Measurements from ENCODE around the gene PLCD3. TPM values are rescaled to one million over a fixed set of nuclear protein-coding genes. Genes with fewer than 3 reads are reported as not detected.

The PLCD3 gene
- total and polyA plus RNA-seq, 2 of the 8 experiments (the other 6 are each of a cell fraction or from before 2014, with no cell fraction given) = 26.5 to 48.1 TPM

DNA sequence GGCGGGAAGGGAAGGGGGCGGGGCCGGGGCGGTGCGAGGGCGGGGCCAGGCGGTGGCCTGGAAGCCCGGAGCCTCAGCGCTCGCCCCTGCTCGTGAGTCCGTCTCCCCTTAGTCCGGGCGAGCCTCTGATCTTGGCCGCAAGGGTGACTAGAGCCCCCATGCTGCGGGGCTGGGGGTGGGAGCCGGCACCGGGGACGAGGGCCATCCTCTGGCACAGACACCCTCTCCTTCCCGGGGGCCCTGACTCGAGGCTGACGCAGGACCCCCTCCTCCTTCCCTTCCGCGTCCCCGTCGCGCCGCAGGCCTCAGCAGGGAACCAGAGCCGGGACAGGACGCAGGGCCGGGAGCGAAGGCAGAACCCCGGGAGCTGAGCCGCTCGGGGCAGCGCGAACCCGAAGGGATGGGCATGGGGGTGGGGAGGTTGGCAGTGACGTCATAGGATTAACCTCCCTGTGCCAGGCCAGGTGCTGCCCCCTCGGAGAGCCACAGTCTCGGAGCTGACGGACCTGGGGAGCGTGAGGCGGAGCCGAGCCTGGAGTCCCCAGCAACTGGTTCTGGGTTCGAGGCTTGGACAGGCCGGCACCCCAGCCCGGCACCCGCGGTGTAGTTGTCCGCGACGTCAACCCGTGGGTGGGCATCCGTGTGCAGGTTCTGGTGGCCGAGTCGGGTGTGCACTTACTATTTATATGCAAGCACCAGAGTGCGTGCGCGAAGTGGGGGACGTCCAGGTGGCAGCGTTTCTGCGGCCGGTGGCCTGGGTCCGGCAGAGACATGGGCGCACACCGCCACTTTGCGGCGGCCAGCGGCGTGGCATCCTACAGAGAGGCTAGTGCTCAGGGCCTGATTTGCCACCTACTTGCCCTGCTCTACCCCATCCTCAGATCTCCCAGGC lies 503 bp upstream of the PLCD3 start:
- no peak overlapping the region for H3K14ac ChIP-seq (ENCODE audit: insufficient read length)
- H4K8ac ChIP-seq (ENCODE audit: extremely low read depth, insufficient read depth, low read length) = no peak overlapping the region; the same call in 1 of the 2 replicates
- H2AFZ ChIP-seq (ENCODE audit: low read length) = no peak overlapping the region; the same call in 1 of the 2 replicates
- H2BK20ac ChIP-seq (ENCODE audit: low read length) = no peak overlapping the region
- H3K9ac ChIP-seq (replicated peaks in 1 of 4; ENCODE audit: extremely low read depth in 1 of 4, low read depth in 3 of 4, low read length in 3 of 4) = peak overlapping the region in 1 of 4 experiments; percentile 41; a peak in 2 of 7 replicates
- no peak overlapping the region for H3K23ac ChIP-seq (ENCODE audit: insufficient read length)
- peak overlapping the region; percentile 50; the same call in 1 of the 2 replicates for H2BK12ac ChIP-seq (ENCODE audit: low read depth, low read length)
- peak overlapping the region; percentile 78; the same call in 1 of the 2 replicates for H2BK5ac ChIP-seq (ENCODE audit: low read depth, low read length)
- peaks cover 6% of the 10 kb centered on the region for H3K23me2 ChIP-seq (ENCODE audit: low read depth, low read length)
- H3K27me3 ChIP-seq (replicated peaks in 1 of 4; ENCODE audit: control insufficient read depth in 3 of 4, extremely low read depth in 1 of 4, insufficient read depth in 3 of 4, low read length in 3 of 4) = no peaks in the 10 kb centered on the region
- CTCF ChIA-PET (ENCODE audit: partially characterized antibody) = interaction anchor here (0.6 to 11.7 kb wide), 15 partner anchors 8 to 155 kb away, joined by 3 to 156 read pairs (median 14); partner anchors contain the start of genes HEXIM1 and HEXIM2
- H4K20me1 ChIP-seq (replicated peaks in 1 of 2; ENCODE audit: control insufficient read depth in 1 of 2, insufficient read depth in 2 of 2, low read length in 2 of 2) = peaks cover 5 to 10% of the 10 kb centered on the region in 2 experiments
- FAIRE-seq = no peak
- peak overlapping the region; percentile 75 for H3K56ac ChIP-seq (replicated peaks; ENCODE audit: insufficient read length, low read depth, low read length)
- H3K79me1 ChIP-seq (ENCODE audit: low read depth, low read length) = no peaks in the 10 kb centered on the region
- H3K4me3 ChIP-seq (ENCODE audit: extremely low read depth in 1 of 4, insufficient read depth in 2 of 4, low read depth in 3 of 4, low read length in 4 of 4) = peak overlapping the region; percentile 40 to 81 (median 70)
- peak overlapping the region; percentile 78 for H3K18ac ChIP-seq (ENCODE audit: extremely low read depth, low read length)
- H3K4me1 ChIP-seq (replicated peaks in 1 of 4; ENCODE audit: control insufficient read depth in 3 of 4, insufficient read depth in 4 of 4, low read length in 3 of 4) = peaks cover 0 to 12% (median 4%) of the 10 kb centered on the region in 4 experiments; a peak in 4 of 7 replicates
- peak in 1 of 2 experiments; percentile 87 for DNase-seq (ENCODE audit: low read depth in 1 of 2, low spot score in 2 of 2)
- no peaks in the 10 kb centered on the region for H3K9me3 ChIP-seq (ENCODE audit: insufficient read depth in 2 of 2, low read depth in 1 of 2, low read length in 1 of 2)
- no peak overlapping the region for H2AK5ac ChIP-seq (ENCODE audit: low read depth, low read length)
- peak overlapping the region; percentile 71 for H4K91ac ChIP-seq (replicated peaks; ENCODE audit: insufficient read length, low read length)
- no peaks in the 10 kb centered on the region for H3K79me2 ChIP-seq (ENCODE audit: control insufficient read depth in 1 of 2, insufficient read depth in 2 of 2, low read length in 2 of 2)
- POLR2A ChIA-PET (ENCODE audit: partially characterized antibody) = interaction anchor here (0.6 to 15.8 kb wide), 4 partner anchors 16 to 285 kb away, joined by 3 to 185 read pairs (median 4); partner anchors contain the start of genes HEXIM1 and HEXIM2
- 0 out of 2 replicates have a peak overlapping the region, but pooled peaks have one; percentile 4 for H3K27ac ChIP-seq (ENCODE audit: low read depth, low read length)
- H3K36me3 ChIP-seq (ENCODE audit: control insufficient read depth in 2 of 4, insufficient read depth in 4 of 4, low read length in 3 of 4) = no peaks in the 10 kb centered on the region
- H3K4ac ChIP-seq (replicated peaks; ENCODE audit: insufficient read length, low read depth, low read length) = peak overlapping the region; percentile 30
- no peak overlapping the region for H2BK120ac ChIP-seq (replicated peaks; ENCODE audit: low read depth, low read length)
- no peak overlapping the region for H2BK15ac ChIP-seq (ENCODE audit: low read length)
- 3% methylated on average over 49 of the region's 71 CpGs; no CpG with 5 or more reads in 1 of the 2 experiments for WGBS, 2 experiments (ENCODE audit: extremely low coverage in 1 of 2, insufficient coverage in 1 of 2, insufficient read length in 1 of 2, insufficient replicate concordance in 2 of 2, low coverage in 1 of 2, low lambda C conversion rate in 2 of 2, missing lambda C conversion rate in 1 of 2)
- peak overlapping the region; percentile 51 for H4K5ac ChIP-seq (ENCODE audit: insufficient read length, low read depth, low read length)
- peak overlapping the region; percentile 55 to 93 for H3K4me2 ChIP-seq (ENCODE audit: insufficient read depth in 1 of 2, low read depth in 2 of 2, low read length in 2 of 2)
- TF ChIP-seq CREB1 (IDR thresholded peaks at IDR 0.05) (peak; percentile 86), RNF2 (IDR thresholded peaks at IDR 0.05; ENCODE audit: borderline replicate concordance, low read depth, low read length, missing control alignments, poor library complexity, severe bottlenecking) (no peak)
- TF ChIP-seq, protein P1, sequence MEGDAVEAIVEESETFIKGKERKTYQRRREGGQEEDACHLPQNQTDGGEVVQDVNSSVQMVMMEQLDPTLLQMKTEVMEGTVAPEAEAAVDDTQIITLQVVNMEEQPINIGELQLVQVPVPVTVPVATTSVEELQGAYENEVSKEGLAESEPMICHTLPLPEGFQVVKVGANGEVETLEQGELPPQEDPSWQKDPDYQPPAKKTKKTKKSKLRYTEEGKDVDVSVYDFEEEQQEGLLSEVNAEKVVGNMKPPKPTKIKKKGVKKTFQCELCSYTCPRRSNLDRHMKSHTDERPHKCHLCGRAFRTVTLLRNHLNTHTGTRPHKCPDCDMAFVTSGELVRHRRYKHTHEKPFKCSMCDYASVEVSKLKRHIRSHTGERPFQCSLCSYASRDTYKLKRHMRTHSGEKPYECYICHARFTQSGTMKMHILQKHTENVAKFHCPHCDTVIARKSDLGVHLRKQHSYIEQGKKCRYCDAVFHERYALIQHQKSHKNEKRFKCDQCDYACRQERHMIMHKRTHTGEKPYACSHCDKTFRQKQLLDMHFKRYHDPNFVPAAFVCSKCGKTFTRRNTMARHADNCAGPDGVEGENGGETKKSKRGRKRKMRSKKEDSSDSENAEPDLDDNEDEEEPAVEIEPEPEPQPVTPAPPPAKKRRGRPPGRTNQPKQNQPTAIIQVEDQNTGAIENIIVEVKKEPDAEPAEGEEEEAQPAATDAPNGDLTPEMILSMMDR (IDR thresholded peaks at IDR 0.05; ENCODE audit: control extremely low read depth in 1 of 3, insufficient read depth in 1 of 3, low read depth in 1 of 3, low read length in 3 of 3) = peak; percentile 81 to 93 (median 89)
- TF ChIP-seq, protein P2, sequence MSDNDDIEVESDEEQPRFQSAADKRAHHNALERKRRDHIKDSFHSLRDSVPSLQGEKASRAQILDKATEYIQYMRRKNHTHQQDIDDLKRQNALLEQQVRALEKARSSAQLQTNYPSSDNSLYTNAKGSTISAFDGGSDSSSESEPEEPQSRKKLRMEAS (IDR thresholded peaks at IDR 0.05) = peak; percentile 60
- TF ChIP-seq, protein P3, sequence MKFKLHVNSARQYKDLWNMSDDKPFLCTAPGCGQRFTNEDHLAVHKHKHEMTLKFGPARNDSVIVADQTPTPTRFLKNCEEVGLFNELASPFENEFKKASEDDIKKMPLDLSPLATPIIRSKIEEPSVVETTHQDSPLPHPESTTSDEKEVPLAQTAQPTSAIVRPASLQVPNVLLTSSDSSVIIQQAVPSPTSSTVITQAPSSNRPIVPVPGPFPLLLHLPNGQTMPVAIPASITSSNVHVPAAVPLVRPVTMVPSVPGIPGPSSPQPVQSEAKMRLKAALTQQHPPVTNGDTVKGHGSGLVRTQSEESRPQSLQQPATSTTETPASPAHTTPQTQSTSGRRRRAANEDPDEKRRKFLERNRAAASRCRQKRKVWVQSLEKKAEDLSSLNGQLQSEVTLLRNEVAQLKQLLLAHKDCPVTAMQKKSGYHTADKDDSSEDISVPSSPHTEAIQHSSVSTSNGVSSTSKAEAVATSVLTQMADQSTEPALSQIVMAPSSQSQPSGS (IDR thresholded peaks at IDR 0.05; ENCODE audit: low read length) = peak; percentile 83; the same call in 1 of the 2 replicates
